ENCODE results near the gene UNC119B.

- TF ChIP-seq CTCF (IDR thresholded peaks at IDR 0.05 in 2 of 3, conservative IDR thresholded peaks at IDR 0.05 in 1 of 3; ENCODE audit: borderline replicate concordance in 1 of 3, insufficient read depth in 1 of 3, low read depth in 2 of 3, low read length in 2 of 3) (no peak), POLR2AphosphoS5 (IDR thresholded peaks at IDR 0.05; ENCODE audit: low read depth, low read length) (no peak)
Observed at GRCh38 chr12:120674097-120674636, 36.1 kb upstream of the UNC119B start.

Measured in HCT116 (cell line).